ENCODE data around the gene RARS1.

Gene RARS1

GRCh38 chr5:168486136-168486879 lies at the start of gene RARS1:
TSS of gene RARS1 (plus strand) at chr5:168486471. CDS start at chr5:168486499, 28 bp downstream.
- DNase-seq, result peak; percentile 96

GRCh38 chr5:168438349-168438748 lies 47.9 kb upstream of the RARS1 start:
- DNase-seq, result no peak

DNA sequence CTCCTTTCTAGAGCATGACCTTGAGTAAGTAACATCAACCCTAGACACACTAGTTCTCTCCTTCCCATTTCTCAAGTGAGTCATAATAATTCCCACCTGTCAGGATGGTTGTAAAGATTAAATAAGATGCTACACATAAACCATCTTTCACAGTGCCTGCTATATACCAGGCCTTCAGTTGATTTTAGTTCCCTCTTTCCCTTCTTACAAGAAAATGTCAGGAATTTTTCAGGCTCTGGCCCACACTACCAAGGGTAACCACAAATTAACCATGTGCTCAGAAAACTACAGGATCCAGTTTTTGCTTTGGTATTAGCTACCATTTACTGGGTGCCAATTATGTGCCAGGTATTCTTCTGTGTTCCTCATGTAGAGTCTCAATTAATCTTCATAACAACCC lies 42.7 kb upstream of the RARS1 start:
- DNase-seq, result no peak

DNA sequence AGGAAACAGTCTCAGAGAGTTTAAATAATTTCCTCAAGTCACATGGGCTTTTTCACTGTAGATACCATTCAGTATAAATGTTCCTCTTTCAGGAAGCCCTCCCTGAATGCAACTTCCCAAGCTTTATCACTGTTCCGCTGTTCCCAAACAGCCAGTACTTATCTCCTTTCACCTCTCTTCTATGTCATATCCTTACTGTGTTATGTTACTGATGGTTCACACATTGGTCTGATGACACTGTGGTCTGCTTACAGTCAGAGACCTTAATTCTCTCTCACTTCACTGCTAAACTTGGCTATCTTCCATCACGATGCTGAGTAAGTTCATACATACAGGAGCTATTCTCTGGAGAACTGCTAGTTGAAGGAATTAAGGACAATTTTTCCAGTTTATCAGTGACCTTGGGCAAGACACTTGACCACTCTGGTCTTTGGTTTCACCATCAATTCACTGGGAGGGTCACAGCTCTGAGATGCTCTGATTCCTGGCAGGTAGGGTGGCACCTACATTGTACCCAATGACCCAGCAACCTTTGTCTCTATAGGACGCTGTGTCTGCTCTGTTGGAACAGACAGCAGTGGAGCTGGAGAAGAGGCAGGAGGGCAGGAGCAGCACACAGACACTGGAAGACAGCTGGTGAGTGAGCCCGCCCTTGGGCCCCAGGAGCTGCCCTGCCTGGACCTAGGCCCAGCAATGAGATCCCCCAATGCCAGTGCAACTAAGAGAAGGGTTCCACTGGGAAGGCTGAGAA lies 42.1 kb upstream of the RARS1 start:
- no peak for DNase-seq

GRCh38 chr5:168446983-168447619 lies 39.2 kb upstream of the RARS1 start:
- DNase-seq, result peak; percentile 6

DNA sequence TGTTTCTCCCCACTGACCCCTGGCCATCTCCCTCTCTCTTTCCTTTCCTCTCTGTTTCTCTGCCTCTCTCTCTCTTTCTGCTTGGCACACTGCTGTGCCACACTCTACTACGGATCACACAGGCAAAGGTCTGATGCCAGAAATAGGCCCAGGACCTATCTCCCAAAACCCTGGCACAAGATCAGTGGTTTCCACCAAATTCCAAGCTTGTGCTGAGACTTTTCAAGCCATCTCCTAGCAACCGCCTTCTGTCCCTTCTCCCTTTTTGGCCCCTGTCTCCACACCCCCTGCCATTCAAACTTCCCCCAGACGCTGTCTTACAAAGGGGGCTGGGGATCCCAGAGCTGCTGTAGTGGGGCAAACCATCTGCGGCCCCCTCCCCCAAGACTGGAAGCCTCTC lies 38.5 kb upstream of the RARS1 start:
- DNase-seq, result no peak

- no peak for DNase-seq
Measured at GRCh38 chr5:168449166-168449565, 37.1 kb upstream of the RARS1 start.

DNA sequence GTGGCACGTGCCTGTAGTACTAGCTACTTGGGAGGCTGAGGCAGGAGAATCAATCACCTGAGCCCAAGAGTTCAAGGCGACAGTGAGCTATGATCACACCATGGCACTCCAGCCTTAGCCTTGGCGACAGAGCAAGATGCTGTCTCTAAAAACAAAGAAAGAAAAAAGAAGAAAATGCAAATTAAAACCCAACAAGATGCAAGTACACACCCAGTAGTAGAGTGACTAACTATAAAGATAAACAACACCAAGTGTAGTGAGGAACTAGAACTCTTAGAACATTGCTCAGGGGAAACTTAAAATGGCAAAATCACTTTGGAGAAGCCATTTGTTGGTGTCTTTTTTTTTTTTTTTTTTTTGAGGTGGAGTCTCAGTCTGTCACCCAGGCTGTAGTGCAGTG lies 34.7 kb upstream of the RARS1 start:
- no peak for DNase-seq

- no peak for DNase-seq
Measured at GRCh38 chr5:168455201-168455600, 31.1 kb upstream of the RARS1 start.

DNA sequence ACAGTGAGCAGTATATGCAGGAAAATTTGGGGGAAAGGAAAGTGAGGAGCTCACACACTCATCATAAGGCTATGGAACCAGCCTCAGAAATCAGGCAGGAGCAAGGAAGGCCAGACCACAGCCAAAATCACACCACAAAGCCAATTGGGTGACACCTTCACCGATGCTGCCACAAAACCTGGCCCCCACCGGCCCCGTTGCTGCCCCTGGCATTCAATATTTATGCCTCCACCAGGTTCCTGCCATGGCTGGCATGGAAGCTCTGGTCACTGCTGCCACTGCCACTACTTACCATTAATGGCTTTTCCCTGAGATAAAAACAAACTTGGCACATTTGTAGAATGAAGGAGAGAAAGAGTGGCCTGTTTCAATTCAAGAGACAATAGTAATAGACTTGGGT lies 28.7 kb upstream of the RARS1 start:
- no peak for DNase-seq

- no peak for DNase-seq
Measured at GRCh38 chr5:168460606-168461005, 25.7 kb upstream of the RARS1 start.

GRCh38 chr5:168463081-168463480 lies 23.2 kb upstream of the RARS1 start:
- no peak for DNase-seq

GRCh38 chr5:168464214-168464613 lies 22.1 kb upstream of the RARS1 start:
- no peak for DNase-seq

GRCh38 chr5:168464641-168465040 lies 21.6 kb upstream of the RARS1 start:
- no peak for DNase-seq

GRCh38 chr5:168467755-168468330 lies 18.4 kb upstream of the RARS1 start:
- peak; percentile 26 for DNase-seq

DNA sequence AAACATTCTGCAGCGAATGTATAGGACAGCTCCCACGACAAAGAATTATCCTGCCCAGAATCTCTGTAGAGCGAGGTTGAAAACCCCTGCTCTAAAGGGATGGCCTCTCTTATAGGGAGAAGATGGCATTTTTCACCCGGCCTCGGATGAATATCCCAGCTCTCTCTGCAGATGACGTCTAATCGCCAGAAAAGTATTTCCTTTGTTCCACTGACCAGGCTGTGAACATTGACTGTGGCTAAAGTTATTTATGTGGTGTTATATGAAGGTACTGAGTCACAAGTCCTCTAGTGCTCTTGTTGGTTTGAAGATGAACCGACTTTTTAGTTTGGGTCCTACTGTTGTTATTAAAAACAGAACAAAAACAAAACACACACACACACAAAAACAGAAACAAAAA lies 17.4 kb upstream of the RARS1 start:
- DNase-seq, result no peak

DNA sequence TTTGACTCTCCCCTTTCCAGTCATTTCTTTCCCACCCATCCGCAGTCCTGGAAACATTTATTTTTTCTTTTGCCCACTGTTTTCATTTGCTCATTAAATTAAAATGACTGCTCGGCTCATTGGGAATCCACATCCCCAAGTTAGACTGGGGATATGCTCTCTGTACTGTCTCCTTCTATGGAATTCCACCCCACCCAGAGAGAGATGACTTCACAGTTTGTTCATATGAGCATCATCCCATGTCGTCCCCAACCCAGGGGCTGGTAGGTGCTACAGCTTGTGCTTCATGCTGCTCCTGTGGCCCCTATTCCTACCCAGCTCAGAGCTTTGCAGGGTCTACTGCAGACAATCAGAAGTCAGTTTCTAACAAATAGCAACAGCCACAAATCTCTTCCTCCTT lies 16.5 kb upstream of the RARS1 start:
- no peak for DNase-seq

DNA sequence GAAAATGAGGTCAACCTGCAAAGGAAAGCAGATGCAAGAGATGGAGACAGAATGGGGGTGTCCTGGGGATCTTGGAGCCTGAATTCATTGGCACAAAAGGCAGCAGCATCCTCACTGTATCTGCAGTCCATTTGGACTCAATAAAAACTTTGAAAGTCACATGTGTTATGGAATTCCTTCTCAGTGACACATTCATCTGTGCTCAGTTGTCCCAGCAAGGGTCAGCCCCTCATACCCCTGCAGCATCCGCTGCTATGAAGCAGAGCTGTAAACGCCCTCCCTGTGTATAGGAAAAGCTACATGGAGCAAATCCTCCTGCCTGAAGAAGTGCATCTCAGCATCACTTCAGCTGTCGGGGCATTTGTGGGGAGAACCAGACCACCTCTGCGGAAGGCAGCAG lies 14.5 kb upstream of the RARS1 start:
- DNase-seq, result no peak

GRCh38 chr5:168472329-168472728 lies 13.9 kb upstream of the RARS1 start:
- no peak for DNase-seq

GRCh38 chr5:168474319-168474718 lies 12.0 kb upstream of the RARS1 start:
- DNase-seq, result no peak

DNA sequence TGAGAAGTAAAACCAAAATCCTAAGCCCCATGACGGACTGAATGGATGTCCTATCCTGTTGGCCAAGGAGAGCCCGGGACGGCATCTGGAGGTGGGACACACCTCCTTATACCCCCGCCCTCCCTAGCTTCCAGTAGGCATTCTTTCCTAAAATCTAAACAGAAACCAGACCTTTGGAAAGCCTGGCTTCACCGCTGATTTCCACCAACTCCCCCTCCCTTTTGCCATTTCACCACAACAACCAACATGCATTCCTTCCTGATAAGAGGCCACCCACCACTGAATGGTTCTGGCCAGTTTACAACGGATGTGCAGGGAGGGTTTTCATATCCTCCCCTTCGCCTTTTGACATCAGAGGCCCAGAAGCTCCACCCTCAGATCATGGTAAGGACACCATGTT lies 9.2 kb upstream of the RARS1 start:
- no peak for DNase-seq

GRCh38 chr5:168479166-168479565 lies 7.1 kb upstream of the RARS1 start:
- DNase-seq, result no peak

- DNase-seq, result no peak
Measured at GRCh38 chr5:168480601-168481000, 5.7 kb upstream of the RARS1 start.

DNA sequence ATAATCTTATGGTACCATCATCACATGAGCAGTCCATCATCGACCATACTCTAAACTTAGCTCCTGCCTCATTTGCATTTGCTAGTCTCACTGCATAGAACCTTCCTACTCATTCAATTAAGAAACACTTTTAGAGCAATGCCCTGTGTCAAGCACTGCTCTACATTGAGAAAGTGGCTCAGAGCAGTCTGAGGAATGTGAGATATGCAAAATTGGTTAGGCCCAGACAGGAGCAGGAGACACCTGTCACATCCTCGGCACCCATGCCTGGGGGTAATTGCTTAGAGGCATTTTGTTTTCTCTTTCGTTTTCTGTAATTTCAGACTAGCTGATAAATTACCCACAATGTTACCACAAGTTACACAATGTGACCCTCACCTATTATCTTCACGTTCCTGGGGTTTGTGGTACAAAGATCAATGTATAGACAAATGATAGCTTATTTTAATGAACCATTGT lies 4.9 kb upstream of the RARS1 start:
- no peak for DNase-seq

Measured in NCI-H69 (cell line).